Measurements from ENCODE around the gene ADAMTS9.

- TF ChIP-seq, protein P1, sequence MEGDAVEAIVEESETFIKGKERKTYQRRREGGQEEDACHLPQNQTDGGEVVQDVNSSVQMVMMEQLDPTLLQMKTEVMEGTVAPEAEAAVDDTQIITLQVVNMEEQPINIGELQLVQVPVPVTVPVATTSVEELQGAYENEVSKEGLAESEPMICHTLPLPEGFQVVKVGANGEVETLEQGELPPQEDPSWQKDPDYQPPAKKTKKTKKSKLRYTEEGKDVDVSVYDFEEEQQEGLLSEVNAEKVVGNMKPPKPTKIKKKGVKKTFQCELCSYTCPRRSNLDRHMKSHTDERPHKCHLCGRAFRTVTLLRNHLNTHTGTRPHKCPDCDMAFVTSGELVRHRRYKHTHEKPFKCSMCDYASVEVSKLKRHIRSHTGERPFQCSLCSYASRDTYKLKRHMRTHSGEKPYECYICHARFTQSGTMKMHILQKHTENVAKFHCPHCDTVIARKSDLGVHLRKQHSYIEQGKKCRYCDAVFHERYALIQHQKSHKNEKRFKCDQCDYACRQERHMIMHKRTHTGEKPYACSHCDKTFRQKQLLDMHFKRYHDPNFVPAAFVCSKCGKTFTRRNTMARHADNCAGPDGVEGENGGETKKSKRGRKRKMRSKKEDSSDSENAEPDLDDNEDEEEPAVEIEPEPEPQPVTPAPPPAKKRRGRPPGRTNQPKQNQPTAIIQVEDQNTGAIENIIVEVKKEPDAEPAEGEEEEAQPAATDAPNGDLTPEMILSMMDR (IDR thresholded peaks at IDR 0.05; ENCODE audit: extremely low read depth in 1 of 2, insufficient read depth in 1 of 2, low read depth in 1 of 2, low read length in 2 of 2) = no peak
- TF ChIP-seq POLR2A (IDR thresholded peaks at IDR 0.05; ENCODE audit: low read depth, low read length) = no peak
- no peak for TF ChIP-seq POLR2AphosphoS5 (IDR thresholded peaks at IDR 0.05; ENCODE audit: insufficient read depth, low read depth, low read length)
- TF ChIP-seq JUN (IDR thresholded peaks at IDR 0.05; ENCODE audit: borderline replicate concordance, insufficient read depth, insufficient read length, low read depth) = no peak
- no peak for TF ChIP-seq FOS (IDR thresholded peaks at IDR 0.05; ENCODE audit: borderline replicate concordance, insufficient read depth, low read length)
These were observed 190.9 kb downstream of the ADAMTS9 start for GRCh38 chr3:64496786-64497490.
